ENCODE measurements around the gene GGT1.

GRCh38 chr22:24565077-24565476, 37.9 kb upstream of the GGT1 start:
- TF ChIP-seq EZH2 (IDR thresholded peaks at IDR 0.05; ENCODE audit: insufficient read depth, poor library complexity, severe bottlenecking), result no peak
- TF ChIP-seq EZH2phosphoT487 (IDR thresholded peaks at IDR 0.05; ENCODE audit: insufficient read depth, low read depth), result no peak

Data from GM23248 (cell line).